ENCODE results near the gene UBAP1L.
"Not testable (repeated sequence)": the region's sequence is repeated elsewhere in the genome, so short reads cannot be mapped to it uniquely, and the experiment has no call there.

GRCh38 chr15:65137893-65138292 is 22.9 kb upstream of the UBAP1L start:
- not testable (repeated sequence) for TF ChIP-seq CTCF, POLR2A (IDR thresholded peaks at IDR 0.05)

Data from testis (tissue), 2 donors.